Neutrophil (primary cell): Measurements from ENCODE around the gene TAF10.

Experiments used
- H3K27ac ChIP-seq: fragments of 200-600 bp; sonication (generic); 2 replicates; pipeline ENCODE4 v1.5.1; 2016; ENCODE audit warnings: mild to moderate bottlenecking, moderate library complexity
- H3K27me3 ChIP-seq: fragments of 200-600 bp; sonication (generic); 2 replicates; pipeline ENCODE4 v1.6.0; 2016; ENCODE audit warnings: mild to moderate bottlenecking
- H3K36me3 ChIP-seq: fragments of 200-600 bp; sonication (generic); 2 replicates; pipeline ENCODE4 v1.5.1; 2017
- H3K4me1 ChIP-seq, 2 experiments: fragments of 200-600 bp in 1 of 2; sonication (generic) in 1 of 2; 1 replicate in 1 of 2; 2 replicates in 1 of 2; pipeline versions ENCODE4 v1.5.1 to v1.6.1; 2013 to 2016; ENCODE audit warnings: low read depth in 1 of 2, low read length in 1 of 2, mild to moderate bottlenecking in 1 of 2, moderate library complexity in 1 of 2; ENCODE audit not compliant: control insufficient read depth in 1 of 2, insufficient read depth in 1 of 2
- H3K4me3 ChIP-seq, 2 experiments: fragments of 200-600 bp in 1 of 2; sonication (generic) in 1 of 2; 1 replicate in 1 of 2; 2 replicates in 1 of 2; pipeline ENCODE4 v1.5.1; 2013 to 2016; ENCODE audit warnings: low read depth in 1 of 2, low read length in 1 of 2, mild to moderate bottlenecking in 1 of 2, moderate library complexity in 1 of 2
- H3K9me3 ChIP-seq: fragments of 200-600 bp; sonication (generic); 2 replicates; pipeline ENCODE4 v1.5.1; 2016
- CTCF ChIP-seq: fragments of 200-600 bp; sonication (generic); IDR thresholded peaks from 2 replicates; pipeline ENCODE4 v1.5.1; 2016; ENCODE audit warnings: antibody characterized with exemption

The TAF10 gene

GRCh38 chr11:6607190-6607795 lies 4.7 kb downstream of the TAF10 start:
- Histone ChIP-seq H3K27ac (peak overlapping the region; percentile 98), H3K4me1 (peaks cover 66 to 68% of the 10 kb centered on the region in 2 experiments), H3K36me3 (peaks cover 48% of the 10 kb centered on the region), H3K9me3 (no peaks in the 10 kb centered on the region), H3K27me3 (no peaks in the 10 kb centered on the region), H3K4me3 (peak overlapping the region in 1 of 2 experiments; percentile 10)
- no peak for TF ChIP-seq CTCF

GRCh38 chr11:6606471-6607189 lies 5.4 kb downstream of the TAF10 start:
- no peak for TF ChIP-seq CTCF
- H3K4me1 ChIP-seq = peaks cover 72% of the 10 kb centered on the region in 2 experiments
- H3K36me3 ChIP-seq = peaks cover 46% of the 10 kb centered on the region
- no peaks in the 10 kb centered on the region for H3K27me3 ChIP-seq
- peak overlapping the region; percentile 98 for H3K27ac ChIP-seq
- H3K4me3 ChIP-seq = peak overlapping the region; percentile 6 to 10
- no peaks in the 10 kb centered on the region for H3K9me3 ChIP-seq

- Histone ChIP-seq H3K4me3 (peak overlapping the region; percentile 95), H3K4me1 (peaks cover 58 to 59% of the 10 kb centered on the region in 2 experiments), H3K9me3 (no peaks in the 10 kb centered on the region), H3K36me3 (peaks cover 45% of the 10 kb centered on the region), H3K27ac (peak overlapping the region; percentile 98), H3K27me3 (no peaks in the 10 kb centered on the region)
- TF ChIP-seq CTCF = no peak
Measured at GRCh38 chr11:6604790-6605189, 7.2 kb downstream of the TAF10 start.

- H3K4me1 ChIP-seq = peaks cover 58 to 59% of the 10 kb centered on the region in 2 experiments
- H3K36me3 ChIP-seq = peaks cover 45% of the 10 kb centered on the region
- H3K4me3 ChIP-seq = peak overlapping the region; percentile 95
- H3K9me3 ChIP-seq = no peaks in the 10 kb centered on the region
- no peak for TF ChIP-seq CTCF
- H3K27ac ChIP-seq = peak overlapping the region; percentile 98
- H3K27me3 ChIP-seq = no peaks in the 10 kb centered on the region
Measured at GRCh38 chr11:6604081-6604626, 7.9 kb downstream of the TAF10 start.

GRCh38 chr11:6603287-6604080 lies 8.5 kb downstream of the TAF10 start, which contains the start of the genes ILK and RRP8:
Gene ILK, plus strand, starts transcription at chr11:6603774. Its CDS starts 498 bp downstream, at chr11:6604272.
Gene RRP8, minus strand, starts transcription at chr11:6603616. Its CDS starts 114 bp downstream, at chr11:6603502.
- Histone ChIP-seq H3K36me3 (peaks cover 45% of the 10 kb centered on the region), H3K27ac (peak within 1 kb of the TSS; percentile 98), H3K9me3 (no peaks in the 10 kb centered on the region), H3K4me1 (peaks cover 58 to 59% of the 10 kb centered on the region in 2 experiments), H3K4me3 (peak within 1 kb of the TSS; percentile 95), H3K27me3 (no peaks in the 10 kb centered on the region)
- TF ChIP-seq CTCF = peak; percentile 70
